ENCODE results near the gene SCAMP1.
"Not testable (repeated sequence)": the region's sequence is repeated elsewhere in the genome, so short reads cannot be mapped to it uniquely, and the experiment has no call there.

The SCAMP1 gene

GRCh38 chr5:78354066-78354670, 6.2 kb upstream of the SCAMP1 start:
- Mint-ChIP-seq H3K27me3 (ENCODE audit: low read depth, poor library complexity) (peaks cover 9% of the 10 kb centered on the region), H3K4me3 (no peak overlapping the region), H3K4me1 (peaks cover 26% of the 10 kb centered on the region), H3K9me3 (no peaks in the 10 kb centered on the region), H3K27ac (no peak overlapping the region), H3K36me3 (ENCODE audit: low read depth) (peaks cover 14% of the 10 kb centered on the region)
- TF ChIP-seq, protein P1, sequence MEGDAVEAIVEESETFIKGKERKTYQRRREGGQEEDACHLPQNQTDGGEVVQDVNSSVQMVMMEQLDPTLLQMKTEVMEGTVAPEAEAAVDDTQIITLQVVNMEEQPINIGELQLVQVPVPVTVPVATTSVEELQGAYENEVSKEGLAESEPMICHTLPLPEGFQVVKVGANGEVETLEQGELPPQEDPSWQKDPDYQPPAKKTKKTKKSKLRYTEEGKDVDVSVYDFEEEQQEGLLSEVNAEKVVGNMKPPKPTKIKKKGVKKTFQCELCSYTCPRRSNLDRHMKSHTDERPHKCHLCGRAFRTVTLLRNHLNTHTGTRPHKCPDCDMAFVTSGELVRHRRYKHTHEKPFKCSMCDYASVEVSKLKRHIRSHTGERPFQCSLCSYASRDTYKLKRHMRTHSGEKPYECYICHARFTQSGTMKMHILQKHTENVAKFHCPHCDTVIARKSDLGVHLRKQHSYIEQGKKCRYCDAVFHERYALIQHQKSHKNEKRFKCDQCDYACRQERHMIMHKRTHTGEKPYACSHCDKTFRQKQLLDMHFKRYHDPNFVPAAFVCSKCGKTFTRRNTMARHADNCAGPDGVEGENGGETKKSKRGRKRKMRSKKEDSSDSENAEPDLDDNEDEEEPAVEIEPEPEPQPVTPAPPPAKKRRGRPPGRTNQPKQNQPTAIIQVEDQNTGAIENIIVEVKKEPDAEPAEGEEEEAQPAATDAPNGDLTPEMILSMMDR (IDR thresholded peaks at IDR 0.05), result no peak
- no peak for DNase-seq

GRCh38 chr5:78355561-78355960, 4.9 kb upstream of the SCAMP1 start:
- TF ChIP-seq, protein P1 (IDR thresholded peaks at IDR 0.05), result no peak
- H3K4me3 Mint-ChIP-seq, result no peak overlapping the region
- H3K27me3 Mint-ChIP-seq (ENCODE audit: low read depth, poor library complexity), result peaks cover 9% of the 10 kb centered on the region
- no peaks in the 10 kb centered on the region for H3K9me3 Mint-ChIP-seq
- no peak overlapping the region for H3K27ac Mint-ChIP-seq
- peaks cover 31% of the 10 kb centered on the region for H3K4me1 Mint-ChIP-seq
- no peak for DNase-seq
- H3K36me3 Mint-ChIP-seq (ENCODE audit: low read depth), result peaks cover 19% of the 10 kb centered on the region

DNA sequence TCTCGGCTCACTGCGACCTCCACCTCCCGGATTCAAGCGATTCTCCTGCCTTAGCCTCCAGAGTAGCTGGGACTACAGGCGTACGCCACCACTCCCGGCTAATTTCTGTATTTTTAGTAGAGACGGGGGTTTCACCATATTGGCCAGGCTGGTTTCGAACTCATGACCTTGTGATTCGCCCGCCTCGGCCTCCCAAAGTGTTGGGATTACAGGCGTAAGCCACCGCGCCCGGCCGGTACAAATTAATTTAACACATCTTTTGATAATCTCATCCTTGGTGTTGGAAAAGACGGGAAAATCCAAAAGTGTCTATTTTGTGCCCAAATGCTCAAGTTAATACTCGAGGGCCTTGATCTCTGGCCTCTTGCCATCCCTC, 974 bp upstream of the SCAMP1 start:
- H3K9me3 Mint-ChIP-seq; H3K27me3 Mint-ChIP-seq (ENCODE audit: low read depth, poor library complexity); DNase-seq: not testable (repeated sequence)
- Mint-ChIP-seq H3K4me1 (peaks cover 50% of the 10 kb centered on the region), H3K36me3 (ENCODE audit: low read depth) (peaks cover 31% of the 10 kb centered on the region), H3K27ac (peak overlapping the region; percentile 98), H3K4me3 (peak overlapping the region; percentile 97)

DNA sequence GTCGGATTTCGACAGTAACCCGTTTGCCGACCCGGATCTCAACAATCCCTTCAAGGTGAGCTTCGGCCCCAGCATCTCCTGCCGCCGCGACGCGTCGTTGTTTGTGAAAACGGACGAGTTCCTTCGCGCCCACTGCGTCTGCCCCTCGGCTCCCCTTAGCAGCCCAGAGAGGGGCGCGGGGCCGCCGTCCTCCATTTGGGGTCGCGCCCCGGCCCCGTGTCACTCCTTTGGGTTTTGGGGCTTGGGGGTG, 182 bp downstream of the SCAMP1 start:
- H3K27me3 Mint-ChIP-seq (ENCODE audit: low read depth, poor library complexity), result peaks cover 3% of the 10 kb centered on the region
- TF ChIP-seq, protein P1 (IDR thresholded peaks at IDR 0.05), result no peak
- H3K9me3 Mint-ChIP-seq, result peaks cover 2% of the 10 kb centered on the region

GRCh38 chr5:78360924-78361630, 660 bp downstream of the SCAMP1 start:
- Mint-ChIP-seq H3K27me3 (ENCODE audit: low read depth, poor library complexity) (no peaks in the 10 kb centered on the region), H3K4me3 (peak overlapping the region; percentile 97), H3K36me3 (ENCODE audit: low read depth) (peaks cover 41% of the 10 kb centered on the region), H3K9me3 (peaks cover 5% of the 10 kb centered on the region), H3K27ac (peak overlapping the region; percentile 90), H3K4me1 (peaks cover 39% of the 10 kb centered on the region)
- TF ChIP-seq, protein P1 (IDR thresholded peaks at IDR 0.05), result no peak
- peak; percentile 50 for DNase-seq

More for the DNA sequence above, 182 bp downstream of the SCAMP1 start:
- peak overlapping the region; percentile 97 for H3K27ac Mint-ChIP-seq
- peak overlapping the region; percentile 97 for H3K4me3 Mint-ChIP-seq
- peaks cover 37% of the 10 kb centered on the region for H3K36me3 Mint-ChIP-seq (ENCODE audit: low read depth)
- no peak for DNase-seq
- peaks cover 42% of the 10 kb centered on the region for H3K4me1 Mint-ChIP-seq

- Mint-ChIP-seq H3K4me1 (peaks cover 39% of the 10 kb centered on the region), H3K27me3 (ENCODE audit: low read depth, poor library complexity) (no peaks in the 10 kb centered on the region), H3K36me3 (ENCODE audit: low read depth) (peaks cover 46% of the 10 kb centered on the region), H3K27ac (peak overlapping the region; percentile 90), H3K4me3 (peak overlapping the region; percentile 97), H3K9me3 (peaks cover 5% of the 10 kb centered on the region)
- TF ChIP-seq, protein P1 (IDR thresholded peaks at IDR 0.05), result no peak
- no peak for DNase-seq
These were observed 1.2 kb downstream of the SCAMP1 start for GRCh38 chr5:78361631-78361993.
